SU-DHL-6 (cell line): ENCODE results near the gene AUH.

Experiments
- H2AFZ ChIP-seq: fragments of 200-600 bp; sonication (generic); 2 replicates; pipeline ENCODE4 v1.6.1; 2014; ENCODE audit warnings: low read depth, mild to moderate bottlenecking, moderate library complexity, mixed read lengths, antibody characterized with exemption, low read length; ENCODE audit not compliant: severe bottlenecking
- H3F3A ChIP-seq: fragments of 200-600 bp; shearing (Covaris generic); 2 replicates; pipeline ENCODE4 v1.6.0; 2016; ENCODE audit warnings: antibody characterized with exemption, mild to moderate bottlenecking; ENCODE audit not compliant: insufficient read depth
- H3K27ac ChIP-seq: fragments of 200-600 bp; sonication (generic); 2 replicates; pipeline ENCODE4 v1.5.1; 2016; ENCODE audit warnings: low read depth, mild to moderate bottlenecking, low read length, moderate library complexity, mixed read lengths
- H3K27me3 ChIP-seq: fragments of 200-600 bp; sonication (generic), shearing (Covaris generic); 2 replicates; pipeline ENCODE4 v1.6.0; 2014; ENCODE audit warnings: mild to moderate bottlenecking, low read length
- H3K36me3 ChIP-seq: fragments of 200-600 bp; sonication (generic); 2 replicates; pipeline ENCODE4 v1.6.1; 2014; ENCODE audit warnings: mild to moderate bottlenecking, low read length, mixed read lengths
- H3K4me2 ChIP-seq: fragments of 300-600, 200-600 bp; shearing (Covaris generic), sonication (generic); 2 replicates; pipeline ENCODE4 v1.6.0; 2014; ENCODE audit warnings: low read length, low read depth, mild to moderate bottlenecking; ENCODE audit not compliant: poor library complexity, severe bottlenecking
- H3K4me3 ChIP-seq: fragments of 200-600 bp; sonication (generic); 2 replicates; pipeline ENCODE4 v1.5.1; 2014; ENCODE audit warnings: antibody characterized with exemption, low read length, mild to moderate bottlenecking, mixed read lengths; ENCODE audit not compliant: insufficient read depth, poor library complexity, severe bottlenecking
- H3K79me2 ChIP-seq: fragments of 200-600 bp; sonication (generic); 2 replicates; pipeline ENCODE4 v1.6.1; 2014; ENCODE audit warnings: mild to moderate bottlenecking, low read length, moderate library complexity; ENCODE audit not compliant: insufficient read depth
- H3K9ac ChIP-seq: fragments of 200-600 bp; sonication (generic); 2 replicates; pipeline ENCODE4 v1.7.0; 2014; ENCODE audit warnings: mild to moderate bottlenecking, low read length
- H3K9me2 ChIP-seq: fragments of 200-600 bp; sonication (generic); replicated peaks from 2 replicates; pipeline ENCODE4 v1.6.1; 2014; ENCODE audit warnings: low read length; ENCODE audit not compliant: insufficient read depth
- H3K9me3 ChIP-seq: fragments of 200-600 bp; sonication (generic); 2 replicates; pipeline ENCODE4 v1.6.1; 2014; ENCODE audit warnings: low read length, mixed read lengths; ENCODE audit not compliant: insufficient read depth
- H4K20me1 ChIP-seq: fragments of 200-600 bp; sonication (generic); 2 replicates; pipeline ENCODE4 v1.6.1; 2014; ENCODE audit warnings: low read depth, mild to moderate bottlenecking, antibody characterized with exemption, low read length, moderate library complexity, mixed read lengths
- CTCF ChIP-seq: fragments of 200-600 bp; sonication (generic); IDR thresholded peaks from one replicate; pipeline ENCODE4 v1.5.1; 2017; ENCODE audit warnings: antibody characterized with exemption, mild to moderate bottlenecking, low read length, moderate library complexity; ENCODE audit not compliant: insufficient read depth, poor library complexity, severe bottlenecking
- EZH2phosphoT487 ChIP-seq: fragments of 200-600 bp; sonication (generic), shearing (Covaris generic); conservative IDR thresholded peaks from 2 replicates; pipeline ENCODE4 v1.6.1; 2018; ENCODE audit warnings: mild to moderate bottlenecking, antibody characterized with exemption, low read length, moderate library complexity, mixed read lengths

The AUH gene

GRCh38 chr9:91321691-91322090 lies 40.0 kb downstream of the AUH start:
- Histone ChIP-seq H3K4me2 (no peak overlapping the region), H2AFZ (no peak overlapping the region), H3K9me2 (no peaks in the 10 kb centered on the region), H3K9me3 (no peaks in the 10 kb centered on the region), H3K4me3 (no peak overlapping the region), H3K27me3 (no peaks in the 10 kb centered on the region), H3K36me3 (no peaks in the 10 kb centered on the region), H3K9ac (no peak overlapping the region), H3K27ac (no peak overlapping the region), H3F3A (no peaks in the 10 kb centered on the region), H4K20me1 (no peaks in the 10 kb centered on the region), H3K79me2 (no peaks in the 10 kb centered on the region)
- TF ChIP-seq EZH2phosphoT487 (no peak), CTCF (no peak)

GRCh38 chr9:91320299-91320698 lies 41.4 kb downstream of the AUH start:
- TF ChIP-seq CTCF (no peak), EZH2phosphoT487 (no peak)
- no peaks in the 10 kb centered on the region for H3K79me2 ChIP-seq
- no peaks in the 10 kb centered on the region for H3F3A ChIP-seq
- H3K27ac ChIP-seq: no peak overlapping the region
- no peak overlapping the region for H3K4me2 ChIP-seq
- no peaks in the 10 kb centered on the region for H3K27me3 ChIP-seq
- H2AFZ ChIP-seq: no peak overlapping the region
- no peak overlapping the region for H3K4me3 ChIP-seq
- H4K20me1 ChIP-seq: no peaks in the 10 kb centered on the region
- no peaks in the 10 kb centered on the region for H3K9me3 ChIP-seq
- no peaks in the 10 kb centered on the region for H3K9me2 ChIP-seq
- no peak overlapping the region for H3K9ac ChIP-seq
- no peaks in the 10 kb centered on the region for H3K36me3 ChIP-seq

GRCh38 chr9:91316093-91316492 lies 45.6 kb downstream of the AUH start:
- H3K4me3 ChIP-seq: no peak overlapping the region
- H2AFZ ChIP-seq: no peak overlapping the region
- H3K27me3 ChIP-seq: no peaks in the 10 kb centered on the region
- H3K36me3 ChIP-seq: no peaks in the 10 kb centered on the region
- no peak overlapping the region for H3K27ac ChIP-seq
- H3K79me2 ChIP-seq: no peaks in the 10 kb centered on the region
- no peaks in the 10 kb centered on the region for H3K9me3 ChIP-seq
- H3K9ac ChIP-seq: no peak overlapping the region
- no peaks in the 10 kb centered on the region for H3F3A ChIP-seq
- no peak overlapping the region for H3K4me2 ChIP-seq
- H3K9me2 ChIP-seq: no peaks in the 10 kb centered on the region
- no peaks in the 10 kb centered on the region for H4K20me1 ChIP-seq
- TF ChIP-seq EZH2phosphoT487: no peak
- TF ChIP-seq CTCF: no peak
